Gastroesophageal sphincter (tissue), 2 donors: Measurements from ENCODE around the gene KIRREL3.

Experiments
- EP300 ChIP-seq: sonication (generic); formaldehyde crosslinking; IDR thresholded peaks from one replicate; pipeline ENCODE4 v1.6.1; 2017; ENCODE audit warnings: antibody characterized with exemption, mild to moderate bottlenecking
- POLR2A ChIP-seq, 2 donors: fragments of 450-650 bp; IDR thresholded peaks; one replicate each; pipeline ENCODE4 v1.6.1; 2017; ENCODE audit warnings: antibody characterized with exemption in 2 of 2, mild to moderate bottlenecking in 2 of 2, moderate library complexity in 1 of 2

- TF ChIP-seq POLR2A (IDR thresholded peaks at IDR 0.05) (no peak), EP300 (no peak)
Measured at GRCh38 chr11:126772267-126772666, 228.3 kb downstream of the KIRREL3 start.
